HL-60/S4 treated with phorbol 12-myristate 13-acetate at 8.2 ng/mL for 4 days and 3 days (cell line): ENCODE measurements around the gene HSD11B1L.
"Not testable (repeated sequence)": the region's sequence is repeated elsewhere in the genome, so short reads cannot be mapped to it uniquely, and the experiment has no call there.

Experiments
- in situ Hi-C: fragments of 300-500 bp; cut with MboI; formaldehyde crosslinking; loops from 2 replicates; pipeline ENCODE4 v1.15.0; 2022; ENCODE audit warnings: low sequenced_read_pairs

Gene HSD11B1L

DNA sequence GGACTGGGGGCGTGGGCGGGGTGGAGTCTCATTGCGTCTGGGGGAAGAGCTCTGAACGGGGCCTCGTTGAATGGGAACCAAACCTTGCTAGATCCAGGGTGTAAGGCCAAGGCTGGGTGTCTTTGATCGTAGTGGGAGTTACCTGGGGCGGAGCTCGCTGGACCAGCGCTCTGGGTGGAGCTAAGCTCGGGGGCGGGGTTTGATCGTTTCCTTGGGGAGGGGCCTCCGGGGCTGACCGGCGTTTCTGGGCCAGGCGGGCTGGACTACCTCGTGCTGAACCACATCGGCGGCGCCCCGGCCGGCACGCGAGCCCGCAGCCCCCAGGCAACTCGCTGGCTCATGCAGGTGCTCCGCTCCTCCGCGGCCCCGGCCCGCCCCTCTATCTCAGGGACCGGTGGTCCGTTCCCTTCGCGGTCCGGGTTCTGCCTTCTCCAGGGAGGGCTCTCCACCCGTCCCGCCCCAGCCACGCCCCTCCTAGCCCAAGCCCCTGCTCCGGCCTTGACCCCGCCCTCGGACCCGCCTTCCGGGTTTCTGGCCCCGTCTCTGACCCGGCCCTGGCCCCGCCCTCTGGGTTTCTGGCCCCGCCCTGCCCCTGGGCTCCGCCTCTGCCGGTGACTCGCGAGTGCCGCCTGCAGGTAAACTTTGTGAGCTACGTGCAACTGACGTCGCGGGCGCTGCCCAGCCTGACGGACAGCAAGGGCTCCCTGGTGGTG, 6.0 kb downstream of the HSD11B1L start:
- in situ Hi-C loops: no loop called here

DNA sequence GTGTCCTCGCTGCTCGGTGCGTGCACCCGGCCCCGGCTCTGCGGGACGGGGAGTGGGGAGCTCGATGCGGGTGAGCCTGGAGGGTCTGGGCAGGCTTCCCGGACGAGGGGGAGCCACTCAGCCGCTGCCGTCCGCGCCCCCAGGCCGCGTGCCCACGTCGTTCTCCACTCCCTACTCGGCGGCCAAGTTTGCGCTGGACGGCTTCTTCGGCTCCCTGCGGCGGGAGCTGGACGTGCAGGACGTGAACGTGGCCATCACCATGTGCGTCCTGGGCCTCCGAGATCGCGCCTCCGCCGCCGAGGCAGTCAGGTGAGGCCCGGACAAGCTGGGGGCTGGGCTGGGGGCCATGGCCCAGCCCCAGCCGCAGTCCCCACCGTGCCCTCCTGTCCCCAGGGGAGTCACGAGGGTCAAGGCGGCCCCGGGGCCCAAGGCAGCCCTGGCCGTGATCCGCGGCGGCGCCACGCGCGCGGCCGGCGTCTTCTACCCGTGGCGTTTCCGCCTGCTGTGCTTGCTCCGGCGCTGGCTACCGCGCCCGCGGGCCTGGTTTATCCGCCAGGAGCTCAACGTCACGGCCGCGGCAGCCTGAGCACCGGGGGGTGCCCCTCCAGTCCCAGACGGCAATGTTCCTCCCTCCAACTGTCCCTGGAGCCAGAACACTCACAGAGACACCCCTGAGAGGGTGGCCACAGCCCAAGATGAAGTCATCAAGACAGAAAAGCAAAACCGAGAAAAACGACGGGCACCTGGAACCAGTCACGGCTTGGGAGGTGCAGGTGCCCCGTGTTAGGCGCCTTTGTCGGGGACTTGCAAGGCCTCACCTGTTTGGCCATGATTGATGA, 6.8 kb downstream of the HSD11B1L start:
- in situ Hi-C loops: no loop called here

DNA sequence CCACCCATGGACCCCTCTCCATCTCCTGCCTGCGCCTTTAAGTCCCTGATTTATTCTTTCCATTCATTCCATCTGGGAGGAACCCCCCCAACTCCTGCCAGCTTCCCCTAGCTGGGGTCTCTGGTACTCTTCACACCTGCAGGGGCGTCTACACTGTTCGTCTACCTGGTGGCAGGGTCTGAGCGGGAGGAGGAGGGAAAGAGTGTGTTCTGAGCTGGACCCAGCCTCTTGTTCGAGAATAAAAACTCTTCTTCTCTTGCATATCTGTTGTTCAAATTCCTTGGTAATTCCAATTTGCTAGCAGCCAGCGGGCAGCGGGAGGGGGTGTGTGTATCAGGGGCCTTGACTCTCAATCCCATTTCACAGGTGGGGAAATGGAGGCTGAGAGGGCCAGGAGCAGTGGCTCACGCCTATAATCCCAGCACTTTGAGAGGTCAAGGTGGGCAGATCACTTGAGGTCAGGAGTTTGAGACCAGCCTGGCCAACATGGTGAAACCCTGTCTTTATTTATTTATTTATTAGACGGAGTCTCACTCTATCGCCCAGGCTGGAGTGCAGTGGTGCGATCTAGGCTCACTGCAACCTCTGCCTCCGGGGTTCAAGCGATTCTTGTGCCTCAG, 7.5 kb downstream of the HSD11B1L start:
- in situ Hi-C loops: not testable (repeated sequence)

DNA sequence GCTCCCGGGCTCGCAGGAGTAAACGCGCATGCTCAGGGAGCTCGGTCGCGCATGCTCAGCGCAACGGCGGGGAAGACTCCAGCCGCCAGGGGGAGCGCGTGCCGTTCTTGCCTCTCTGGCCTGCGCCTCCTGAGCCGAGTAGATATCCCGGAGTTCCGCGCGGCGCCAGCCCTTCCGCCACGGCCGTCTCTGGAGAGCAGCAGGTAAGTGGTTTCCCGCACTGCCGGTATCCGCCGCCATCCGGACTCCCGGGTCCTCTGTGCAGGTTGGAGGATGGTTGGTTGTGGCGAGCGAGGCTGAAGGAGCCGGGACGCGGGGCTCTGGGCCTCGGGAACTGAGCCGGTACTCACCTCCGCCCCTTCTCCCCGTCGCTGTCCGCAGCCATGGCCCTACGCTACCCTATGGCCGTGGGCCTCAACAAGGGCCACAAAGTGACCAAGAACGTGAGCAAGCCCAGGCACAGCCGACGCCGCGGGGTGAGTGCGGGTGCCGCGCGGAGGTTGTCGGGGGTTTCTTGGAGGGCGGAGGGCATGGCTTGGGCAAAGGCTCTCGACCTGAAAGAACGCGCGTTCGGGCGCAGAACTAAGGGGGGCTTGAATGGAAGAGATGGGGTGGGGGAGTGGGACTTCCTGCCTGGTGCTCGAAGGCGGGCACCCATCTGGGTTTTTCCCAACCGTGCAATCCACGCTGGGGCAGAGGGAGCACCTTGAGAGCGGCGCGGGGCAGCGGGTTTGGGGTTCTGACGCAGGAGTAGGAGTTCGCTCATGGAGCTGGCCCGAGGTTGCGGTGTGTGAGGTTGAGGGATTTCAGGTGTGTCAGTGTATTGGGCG, 9.5 kb downstream of the HSD11B1L start, which contains the start of gene RPL36:
Gene RPL36 (plus strand): TSS at position 171 of the 830 bp plus-strand sequence. CDS start 213 bp downstream, at position 384.
- in situ Hi-C loops: no loop called here

DNA sequence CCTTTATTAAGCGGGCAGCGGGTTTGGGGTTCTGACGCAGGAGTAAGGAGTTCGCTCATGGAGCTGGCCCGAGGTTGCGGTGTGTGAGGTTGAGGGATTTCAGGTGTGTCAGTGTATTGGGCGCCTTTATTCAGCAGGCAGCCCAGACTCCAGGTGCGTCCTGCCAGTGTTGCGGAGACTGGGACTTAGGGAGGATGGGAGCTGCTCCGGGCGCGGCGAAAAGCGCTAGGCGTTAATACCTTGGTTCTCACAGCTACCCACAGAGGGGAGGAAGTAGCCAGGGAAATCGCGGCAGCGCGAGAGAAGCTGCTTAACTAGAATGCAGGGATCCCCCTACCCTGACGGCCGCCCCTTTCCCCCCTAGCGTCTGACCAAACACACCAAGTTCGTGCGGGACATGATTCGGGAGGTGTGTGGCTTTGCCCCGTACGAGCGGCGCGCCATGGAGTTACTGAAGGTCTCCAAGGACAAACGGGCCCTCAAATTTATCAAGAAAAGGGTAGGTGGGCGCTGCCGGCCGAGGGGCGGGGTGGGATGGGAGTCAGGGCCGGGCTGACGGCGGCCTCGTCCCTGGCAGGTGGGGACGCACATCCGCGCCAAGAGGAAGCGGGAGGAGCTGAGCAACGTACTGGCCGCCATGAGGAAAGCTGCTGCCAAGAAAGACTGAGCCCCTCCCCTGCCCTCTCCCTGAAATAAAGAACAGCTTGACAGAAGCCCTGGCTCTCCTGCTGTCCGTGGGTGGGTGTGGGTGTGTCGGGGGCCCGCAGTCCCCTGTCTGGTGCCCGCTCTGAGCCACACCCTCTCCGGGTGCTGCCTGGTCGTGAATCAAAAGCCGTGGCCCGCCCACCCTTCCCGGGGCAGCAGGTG, 10.4 kb downstream of the HSD11B1L start:
- in situ Hi-C loops: no loop called here

DNA sequence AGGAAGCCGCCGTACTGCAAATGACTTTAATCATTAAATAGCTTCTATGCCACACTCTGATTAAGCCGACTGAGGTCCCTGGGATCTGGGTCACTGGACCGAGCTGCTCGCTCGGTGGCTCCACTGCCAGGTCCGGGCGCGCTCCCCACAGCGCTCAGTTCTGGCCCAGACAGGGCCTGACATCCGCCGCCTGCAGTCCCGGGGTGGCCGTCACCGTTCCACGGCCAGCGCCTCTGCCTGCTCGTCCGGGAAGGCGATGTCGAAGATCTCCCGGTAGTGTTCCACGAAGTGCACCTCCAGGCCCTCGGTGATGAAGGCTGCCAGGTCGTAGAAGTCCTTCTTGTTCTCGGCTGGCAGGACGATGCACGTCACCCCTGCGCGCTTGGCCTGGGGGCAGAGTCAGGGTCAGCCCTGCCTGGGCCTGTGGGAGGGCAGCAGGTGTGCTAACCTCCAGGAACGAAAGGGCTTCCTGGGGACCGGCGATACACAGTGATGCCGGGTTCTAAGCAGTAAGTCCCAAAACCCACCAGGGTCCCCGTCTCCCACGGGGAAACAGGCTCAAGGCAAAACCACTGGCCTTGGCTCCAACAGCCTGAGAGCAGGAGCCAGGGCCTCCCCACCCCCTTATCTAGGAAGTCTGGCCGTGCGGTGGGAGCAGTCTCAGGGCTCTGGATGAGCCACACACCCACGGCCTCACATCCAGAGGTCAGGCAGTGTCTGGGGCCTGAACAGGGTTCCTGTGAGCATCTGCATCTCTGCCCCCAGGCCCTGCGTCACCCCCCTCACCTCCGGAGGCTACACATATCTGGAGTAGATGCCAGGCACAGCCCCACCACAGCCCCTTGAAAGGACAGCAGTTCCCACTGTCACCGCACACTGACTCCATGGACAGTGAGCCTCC, 11.2 kb downstream of the HSD11B1L start:
- in situ Hi-C loops: no loop called here

DNA sequence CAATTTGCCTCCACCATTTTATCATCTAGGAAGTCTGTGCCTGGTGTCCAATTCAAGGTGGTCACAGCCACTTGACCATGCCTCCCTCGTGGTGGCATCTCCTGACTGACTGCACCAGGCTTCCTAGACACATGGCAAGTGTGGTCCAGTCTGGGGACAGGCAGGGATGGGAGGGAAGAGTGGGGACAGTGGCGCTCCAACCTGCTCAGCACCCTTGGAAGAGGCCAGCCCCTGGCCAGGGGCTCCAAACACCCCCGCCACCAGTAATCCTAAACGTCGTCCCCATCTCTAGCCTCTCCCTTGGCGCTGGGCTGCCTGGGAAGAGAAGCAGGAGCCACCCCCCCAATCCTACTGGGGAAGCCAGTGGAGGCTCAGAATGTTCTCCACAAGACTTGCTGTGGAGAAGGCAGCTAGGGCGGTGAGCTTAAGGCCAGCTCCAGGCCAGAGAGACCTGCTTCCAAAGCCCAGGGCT, 11.9 kb downstream of the HSD11B1L start:
- in situ Hi-C loops: no loop called here

DNA sequence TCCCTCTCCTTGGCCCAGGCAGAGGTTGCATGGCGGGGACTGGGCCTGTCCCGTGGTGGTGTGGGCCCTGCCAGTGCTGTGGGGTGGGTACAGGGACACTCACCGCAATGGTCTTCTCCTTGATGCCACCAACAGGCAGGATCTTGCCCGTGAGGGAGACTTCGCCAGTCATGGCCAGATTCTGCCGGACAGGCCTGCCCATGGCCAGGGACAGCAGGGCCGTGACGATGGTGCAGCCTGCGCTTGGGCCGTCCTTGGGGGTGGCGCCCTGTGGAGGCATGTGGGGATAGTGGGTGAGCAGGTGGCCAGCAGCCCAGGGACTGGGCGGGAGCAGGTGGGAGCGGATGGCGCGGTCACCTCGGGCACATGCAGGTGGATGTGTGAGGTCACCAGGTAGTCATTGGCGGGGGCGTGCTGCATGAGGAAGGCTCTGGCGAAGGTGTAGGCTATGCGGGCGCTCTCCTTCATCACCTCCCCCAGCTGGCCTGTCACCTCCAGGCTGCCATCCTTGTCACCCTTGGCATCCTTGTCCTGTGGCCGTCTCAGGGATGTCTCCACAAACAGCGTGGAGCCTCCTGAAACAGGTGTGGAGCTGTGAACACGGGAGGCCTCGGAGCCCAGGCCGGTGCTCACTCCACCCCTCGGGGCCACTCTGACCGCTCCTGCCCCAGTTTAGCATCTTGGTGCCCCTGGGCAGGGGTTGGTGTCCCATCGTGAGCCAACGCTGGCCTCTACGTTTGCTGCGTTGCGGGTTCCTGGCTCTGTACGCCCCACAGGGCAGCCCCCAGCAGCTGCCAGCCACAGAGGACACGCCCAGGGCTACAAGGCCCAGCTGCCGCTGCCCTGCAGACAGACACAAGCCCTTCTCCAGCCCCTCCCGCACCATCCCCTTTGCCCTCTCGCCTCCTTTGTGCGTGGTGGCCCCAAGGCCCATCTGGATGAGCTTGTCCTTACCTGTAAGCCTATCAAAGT, 12.7 kb downstream of the HSD11B1L start:
- in situ Hi-C loops: no loop called here

DNA sequence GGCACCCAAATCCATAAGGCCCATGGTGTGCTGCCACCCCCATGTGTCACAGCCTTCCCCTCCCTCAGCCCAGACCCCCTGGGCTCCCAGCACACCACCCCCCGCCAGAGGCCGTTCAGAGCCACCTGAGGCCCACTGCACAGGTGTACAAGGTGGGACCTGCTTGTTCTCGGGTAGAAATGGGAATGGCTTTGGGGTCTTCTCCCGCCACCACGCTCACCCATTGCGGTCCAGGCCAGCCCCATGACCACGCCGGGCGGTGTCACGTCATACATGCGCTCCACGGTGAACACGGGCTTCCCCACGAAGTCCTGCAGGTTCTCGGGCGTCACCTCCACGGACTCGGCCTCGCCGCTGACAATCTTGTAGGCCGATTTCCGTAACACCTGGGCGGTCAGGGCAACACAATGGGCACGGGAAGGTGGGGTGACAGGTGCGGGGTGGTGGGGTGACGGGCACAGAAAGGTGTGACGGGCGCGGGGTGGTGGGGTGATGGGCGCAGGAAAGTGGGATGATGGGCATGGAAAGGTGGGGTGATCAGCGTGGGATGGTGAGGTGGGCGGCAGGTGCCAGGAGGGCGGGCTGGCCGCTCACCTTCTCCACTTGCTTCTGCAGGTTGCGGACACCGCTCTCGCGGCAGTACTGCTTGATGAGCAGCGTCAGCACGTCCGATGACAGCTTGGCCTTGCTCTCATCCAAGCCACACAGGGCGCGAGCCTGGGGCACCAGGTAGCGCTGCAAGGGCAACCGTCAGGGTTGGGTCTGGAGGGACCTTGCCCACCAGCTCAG, 13.5 kb downstream of the HSD11B1L start:
- in situ Hi-C loops: no loop called here

DNA sequence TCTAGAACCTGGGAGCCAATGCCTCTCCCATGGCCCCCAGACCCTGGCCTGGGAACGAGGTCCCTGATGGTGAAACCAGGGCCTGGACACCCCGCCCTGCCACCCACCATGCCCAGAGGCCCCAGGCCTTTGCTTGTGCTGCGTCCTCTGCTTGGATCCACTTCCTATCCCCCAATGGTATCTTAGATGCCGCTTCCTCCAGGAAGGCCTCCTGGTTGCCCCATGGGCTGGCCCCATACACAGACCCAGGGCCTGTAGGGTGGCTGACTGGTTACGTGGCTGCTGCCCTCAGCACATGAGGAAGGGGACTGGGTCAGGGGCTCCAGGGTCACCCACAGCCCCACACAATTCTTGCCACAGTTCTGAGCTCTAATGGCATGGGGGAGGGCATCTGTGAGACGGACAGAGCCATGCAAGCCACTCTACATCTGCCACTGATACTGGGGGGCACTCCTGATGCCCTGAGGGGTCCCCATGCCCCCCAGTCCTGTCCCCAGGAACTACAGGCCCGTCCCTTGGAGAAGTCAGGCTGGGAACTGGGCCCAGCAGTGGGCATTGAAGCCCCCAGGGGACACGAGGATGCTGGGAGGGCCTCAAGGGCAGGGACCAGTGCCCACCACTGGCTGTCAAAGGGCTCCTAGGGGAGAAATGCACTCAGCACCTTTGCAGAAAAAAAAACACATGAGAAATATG, 14.3 kb downstream of the HSD11B1L start:
- in situ Hi-C loops: no loop called here

DNA sequence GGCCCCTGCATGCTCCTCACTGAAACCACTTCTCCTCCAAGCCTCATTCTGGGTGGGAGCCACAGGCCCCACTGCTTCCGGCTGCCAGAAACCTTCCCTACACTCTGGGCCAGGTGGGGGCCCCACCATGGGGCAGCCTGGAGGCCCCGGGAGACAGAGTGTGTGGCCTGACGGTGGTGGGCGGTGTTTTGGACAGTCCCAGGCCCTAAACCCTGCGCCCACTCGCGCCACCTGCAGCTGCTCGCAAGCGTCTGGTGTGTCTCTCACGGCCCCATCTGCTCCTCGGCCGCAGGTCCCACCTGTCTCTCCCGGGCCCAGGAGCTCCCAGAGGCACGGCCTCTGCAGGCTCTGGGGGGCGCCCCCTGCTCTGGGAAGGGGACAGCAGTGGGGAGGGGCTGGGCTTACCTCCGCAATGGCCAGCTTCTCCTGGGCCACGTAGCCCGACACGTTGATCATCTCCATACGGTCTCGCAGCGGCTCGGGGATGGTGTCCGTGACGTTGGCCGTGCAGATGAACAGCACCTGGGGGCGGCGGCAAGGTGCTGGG, 14.9 kb downstream of the HSD11B1L start:
- in situ Hi-C loops: no loop called here

DNA sequence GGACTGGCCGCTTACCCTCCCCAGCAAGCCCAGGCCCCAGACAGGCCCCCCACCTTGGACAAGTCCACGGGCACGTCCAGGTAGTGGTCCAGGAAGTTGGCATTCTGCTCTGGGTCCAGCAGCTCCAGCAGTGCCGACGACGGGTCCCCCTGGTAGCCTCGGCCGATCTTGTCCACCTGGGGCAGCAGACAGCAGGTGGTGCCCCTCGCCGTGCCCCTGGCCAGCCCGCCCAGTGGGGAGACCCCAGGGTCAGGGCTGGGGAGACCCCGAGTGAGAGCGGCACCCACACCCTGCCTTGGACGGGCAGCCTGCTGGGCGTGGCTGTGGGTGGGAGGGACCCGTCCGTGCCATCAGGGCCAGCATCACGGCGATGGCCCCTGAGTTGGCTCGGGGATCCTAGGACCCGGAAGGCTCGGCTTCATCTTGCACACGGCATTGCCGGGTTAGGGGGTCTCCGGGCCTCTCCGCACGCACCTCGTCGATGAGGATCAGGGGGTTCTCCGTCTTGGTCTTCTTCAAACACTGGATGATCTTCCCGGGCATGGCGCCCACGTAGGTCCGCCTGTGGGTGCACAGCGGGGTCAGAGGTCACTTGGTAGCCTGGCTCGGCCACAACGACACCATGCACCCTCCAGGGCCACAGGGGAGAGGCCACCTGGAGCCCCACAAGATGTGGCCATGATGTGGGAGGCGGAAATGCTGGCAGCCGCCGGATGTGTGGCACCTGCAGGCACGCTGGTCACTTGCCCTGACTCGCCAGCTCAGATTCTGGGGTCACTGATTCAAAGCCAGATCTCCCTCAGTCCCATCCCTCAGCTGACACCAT, 15.6 kb downstream of the HSD11B1L start:
- in situ Hi-C loops: no loop called here

DNA sequence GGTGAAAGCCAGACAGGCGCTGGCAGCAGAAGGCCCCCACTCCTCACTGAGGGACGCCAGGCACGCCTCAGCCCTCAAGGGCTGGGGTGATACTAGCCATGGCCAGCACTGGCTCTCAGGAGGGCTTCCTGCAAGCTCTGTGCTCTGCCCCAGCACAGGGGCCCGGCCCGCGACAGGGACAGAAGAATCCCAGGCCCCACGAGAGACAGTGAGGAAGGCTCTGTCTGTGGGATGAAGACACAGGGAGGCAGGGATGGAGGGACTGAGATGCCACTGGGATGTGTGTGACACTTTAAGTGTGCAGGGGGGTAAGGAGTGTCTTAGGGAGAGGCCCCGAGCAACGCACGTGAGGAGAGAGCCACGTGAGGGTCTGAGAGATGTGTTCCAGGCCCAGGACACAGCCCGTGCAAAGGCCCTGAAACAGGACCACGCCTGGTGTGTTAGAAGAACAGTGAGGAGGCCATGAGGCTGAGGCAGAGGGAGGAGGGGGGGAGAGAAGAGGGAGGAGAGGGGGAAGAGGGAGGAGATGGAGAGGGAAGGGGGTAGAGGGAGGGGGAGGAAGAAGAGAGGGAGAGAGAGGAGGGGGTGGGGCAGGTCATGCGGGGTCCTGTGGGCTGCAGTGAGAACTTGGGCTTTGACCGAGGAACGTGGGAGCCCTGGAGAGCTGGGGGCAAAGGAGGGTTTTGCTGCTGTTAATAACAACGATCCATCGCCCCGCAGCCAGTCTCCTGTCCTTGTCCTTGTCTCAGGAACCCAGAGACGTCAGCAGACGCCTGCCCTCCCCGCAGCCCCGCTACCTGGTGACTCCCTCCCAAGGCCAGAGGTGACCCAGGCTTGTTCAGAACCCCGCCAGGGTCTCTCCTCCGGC, 16.4 kb downstream of the HSD11B1L start:
- in situ Hi-C loops: no loop called here
